Measurements from ENCODE around the gene SOX10. TPM values are rescaled to one million over a fixed set of nuclear protein-coding genes. Genes with fewer than 3 reads are reported as not detected.

SOX10 gene
- total RNA-seq, 1 donor from 2014 or later: 4.2 TPM

DNA sequence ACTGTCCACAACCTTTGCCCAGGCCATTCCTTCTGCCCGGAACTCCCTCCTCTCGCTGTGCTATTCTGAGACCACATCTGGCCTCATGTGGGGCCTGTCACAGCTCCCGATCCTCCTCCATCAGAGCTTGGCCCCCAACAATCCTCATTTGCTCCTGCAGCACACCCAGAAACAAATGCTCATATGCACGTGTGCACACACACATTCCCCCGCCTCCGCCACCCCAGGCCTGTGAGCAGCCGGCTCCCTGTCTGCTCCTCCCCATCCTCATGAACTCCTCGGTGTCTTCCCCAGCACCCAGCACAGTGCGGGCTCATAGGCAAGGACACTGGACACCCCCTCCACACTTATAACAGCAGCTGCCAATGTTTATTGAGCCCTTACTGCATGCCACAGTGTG lies 43.1 kb upstream of the SOX10 start:
- Histone ChIP-seq H3K27ac (ENCODE audit: low read depth, low read length) (no peak overlapping the region), H3K27me3 (ENCODE audit: control insufficient read depth in 3 of 3, insufficient read depth in 3 of 3, low read length in 3 of 3) (no peaks in the 10 kb centered on the region), H3K9ac (ENCODE audit: low read depth in 1 of 3, low read length in 3 of 3) (no peak overlapping the region), H3K9me3 (ENCODE audit: control insufficient read depth in 3 of 3, low read length in 3 of 3) (no peaks in the 10 kb centered on the region), H3K36me3 (ENCODE audit: control insufficient read depth in 3 of 3, insufficient read depth in 3 of 3, low read length in 3 of 3) (no peaks in the 10 kb centered on the region), H3K4me3 (ENCODE audit: low read length in 3 of 3) (no peak overlapping the region), H3K4me1 (ENCODE audit: control insufficient read depth in 3 of 3, insufficient read depth in 3 of 3, low read length in 3 of 3) (peaks cover 3 to 7% (median 5%) of the 10 kb centered on the region in 3 donors)

DNA sequence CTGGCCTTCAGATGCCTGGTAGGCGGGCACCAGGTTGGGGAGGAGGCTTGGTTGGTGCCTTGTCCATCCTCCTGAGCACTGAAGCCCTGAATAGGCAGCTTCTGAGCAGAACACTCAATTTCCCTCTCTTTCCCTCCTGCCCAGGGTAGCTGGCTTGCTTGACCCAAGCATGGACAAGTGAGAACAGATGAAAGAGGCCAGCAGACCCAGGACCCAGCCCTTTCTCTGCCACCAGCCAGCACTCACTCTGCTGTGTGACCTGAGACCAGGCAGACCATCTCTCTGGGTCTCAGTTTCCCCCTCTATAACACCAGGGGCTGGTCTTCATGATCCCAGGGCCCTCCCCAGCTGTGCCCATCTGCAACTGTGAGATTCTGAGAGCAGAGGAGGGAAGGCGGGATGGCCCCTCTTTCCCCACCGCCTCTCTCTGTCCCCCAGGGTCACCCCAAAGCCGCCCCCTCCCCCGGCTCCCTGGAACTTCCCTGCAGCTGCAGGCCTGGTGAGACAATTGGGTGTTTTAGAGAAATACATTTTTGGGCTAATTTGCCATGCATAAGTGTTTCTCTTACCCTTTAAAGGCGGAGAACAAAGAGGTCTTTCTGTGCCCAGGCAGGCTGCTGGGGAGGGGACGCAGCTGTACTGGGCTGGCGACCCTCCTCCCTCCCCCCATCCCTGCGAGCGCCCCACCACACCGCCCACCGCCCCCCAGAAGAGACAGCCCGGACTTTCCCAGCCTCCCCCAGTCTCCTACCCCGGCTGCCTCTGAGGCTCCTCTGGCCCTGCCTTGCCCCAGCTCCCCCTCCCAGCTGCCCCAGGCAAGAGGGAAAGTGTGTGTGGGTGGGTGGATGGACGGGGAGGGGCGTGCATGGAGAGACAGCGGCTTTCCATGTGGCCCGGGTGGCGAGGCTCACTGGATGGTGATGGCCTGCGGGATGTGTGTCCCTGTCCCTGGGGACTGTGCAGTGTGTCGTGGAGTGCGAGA lies 42.1 kb upstream of the SOX10 start:
- no peak overlapping the region for H3K9ac ChIP-seq (ENCODE audit: low read depth in 1 of 3, low read length in 3 of 3)
- peaks cover 3 to 7% (median 5%) of the 10 kb centered on the region in 3 donors for H3K4me1 ChIP-seq (ENCODE audit: control insufficient read depth in 3 of 3, insufficient read depth in 3 of 3, low read length in 3 of 3)
- H3K27ac ChIP-seq (ENCODE audit: low read depth, low read length): no peak overlapping the region
- H3K27me3 ChIP-seq (ENCODE audit: control insufficient read depth in 3 of 3, insufficient read depth in 3 of 3, low read length in 3 of 3): no peaks in the 10 kb centered on the region
- H3K9me3 ChIP-seq (ENCODE audit: control insufficient read depth in 3 of 3, low read length in 3 of 3): no peaks in the 10 kb centered on the region
- no peaks in the 10 kb centered on the region for H3K36me3 ChIP-seq (ENCODE audit: control insufficient read depth in 3 of 3, insufficient read depth in 3 of 3, low read length in 3 of 3)
- H3K4me3 ChIP-seq (ENCODE audit: low read length in 3 of 3): no peak overlapping the region

DNA sequence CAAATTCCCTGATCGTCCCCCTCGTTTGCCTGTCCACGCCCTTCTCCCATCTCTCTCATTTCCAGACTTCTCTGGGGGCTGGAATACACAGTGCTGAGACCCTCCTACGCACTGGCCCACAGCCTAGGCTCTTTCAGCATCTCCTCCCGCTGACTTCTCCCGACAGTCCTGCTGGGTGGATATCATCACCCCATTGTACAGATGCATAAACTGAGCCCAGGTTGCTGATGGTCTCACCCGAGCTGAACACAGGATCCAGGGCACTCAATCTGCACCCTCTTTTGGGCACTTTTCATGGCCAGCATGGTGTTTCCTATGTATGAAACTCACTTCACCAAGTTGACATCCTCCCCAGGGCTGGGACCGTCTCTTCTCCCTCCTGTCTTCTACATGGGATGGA lies 41.2 kb upstream of the SOX10 start:
- Histone ChIP-seq H3K27ac (ENCODE audit: low read depth, low read length) (no peak overlapping the region), H3K4me1 (ENCODE audit: control insufficient read depth in 3 of 3, insufficient read depth in 3 of 3, low read length in 3 of 3) (peaks cover 0 to 7% (median 4%) of the 10 kb centered on the region in 3 donors), H3K4me3 (ENCODE audit: low read length in 3 of 3) (no peak overlapping the region), H3K27me3 (ENCODE audit: control insufficient read depth in 3 of 3, insufficient read depth in 3 of 3, low read length in 3 of 3) (no peaks in the 10 kb centered on the region), H3K9ac (ENCODE audit: low read depth in 1 of 3, low read length in 3 of 3) (no peak overlapping the region), H3K36me3 (ENCODE audit: control insufficient read depth in 3 of 3, insufficient read depth in 3 of 3, low read length in 3 of 3) (no peaks in the 10 kb centered on the region), H3K9me3 (ENCODE audit: control insufficient read depth in 3 of 3, low read length in 3 of 3) (no peaks in the 10 kb centered on the region)

DNA sequence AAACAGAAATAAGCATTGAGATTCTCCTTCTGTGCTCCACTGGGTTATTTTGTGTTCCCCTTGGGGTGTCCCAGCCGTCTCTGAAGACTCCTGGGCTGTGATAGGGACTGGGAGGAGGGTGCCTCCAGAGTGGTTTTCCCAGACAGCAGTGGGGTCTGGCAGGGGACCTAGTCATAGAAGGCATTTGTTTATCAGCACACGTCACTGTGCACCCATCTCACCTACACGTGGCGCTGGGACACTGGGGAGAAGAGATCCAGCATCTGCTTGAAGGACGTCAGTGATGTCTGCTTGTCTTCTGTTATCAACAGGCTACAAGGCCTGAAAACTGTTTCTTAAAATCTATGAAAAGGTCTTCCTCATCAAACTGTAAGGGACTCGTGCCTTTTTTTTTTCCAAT lies 38.7 kb upstream of the SOX10 start:
- H3K4me1 ChIP-seq (ENCODE audit: control insufficient read depth in 3 of 3, insufficient read depth in 3 of 3, low read length in 3 of 3): peaks cover under 1 to 2% (median 1%) of the 10 kb centered on the region in 3 donors
- no peak overlapping the region for H3K9ac ChIP-seq (ENCODE audit: low read depth in 1 of 3, low read length in 3 of 3)
- H3K9me3 ChIP-seq (ENCODE audit: control insufficient read depth in 3 of 3, low read length in 3 of 3): no peaks in the 10 kb centered on the region
- H3K4me3 ChIP-seq (ENCODE audit: low read length in 3 of 3): no peak overlapping the region
- H3K27me3 ChIP-seq (ENCODE audit: control insufficient read depth in 3 of 3, insufficient read depth in 3 of 3, low read length in 3 of 3): no peaks in the 10 kb centered on the region
- no peaks in the 10 kb centered on the region for H3K36me3 ChIP-seq (ENCODE audit: control insufficient read depth in 3 of 3, insufficient read depth in 3 of 3, low read length in 3 of 3)
- no peak overlapping the region for H3K27ac ChIP-seq (ENCODE audit: low read depth, low read length)

DNA sequence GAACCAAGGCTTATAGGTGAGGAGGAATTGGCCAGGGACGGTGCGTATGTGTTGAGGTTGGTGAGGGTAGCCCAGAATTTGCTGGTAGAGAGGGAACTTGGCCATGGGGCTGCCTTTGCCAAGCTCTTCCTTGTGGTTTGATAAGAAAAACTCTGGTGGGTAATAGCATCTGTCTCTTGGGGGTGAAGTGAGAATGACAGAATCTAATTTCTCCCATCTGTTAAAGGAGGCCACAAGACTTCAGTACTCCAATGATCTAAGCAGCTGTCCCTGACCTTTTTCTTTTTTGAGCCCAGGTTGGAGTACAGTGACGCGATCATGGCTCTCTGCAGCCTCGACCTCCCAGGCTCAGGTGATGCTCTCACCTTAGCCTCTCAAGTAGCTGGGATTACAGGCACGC lies 36.9 kb upstream of the SOX10 start:
- Histone ChIP-seq H3K4me1 (ENCODE audit: control insufficient read depth in 3 of 3, insufficient read depth in 3 of 3, low read length in 3 of 3) (peaks cover 11 to 12% (median 11%) of the 10 kb centered on the region in 3 donors), H3K9me3 (ENCODE audit: control insufficient read depth in 3 of 3, low read length in 3 of 3) (no peaks in the 10 kb centered on the region), H3K36me3 (ENCODE audit: control insufficient read depth in 3 of 3, insufficient read depth in 3 of 3, low read length in 3 of 3) (no peaks in the 10 kb centered on the region), H3K27ac (ENCODE audit: low read depth, low read length) (no peak overlapping the region), H3K4me3 (ENCODE audit: low read length in 3 of 3) (no peak overlapping the region), H3K9ac (ENCODE audit: low read depth in 1 of 3, low read length in 3 of 3) (no peak overlapping the region), H3K27me3 (ENCODE audit: control insufficient read depth in 3 of 3, insufficient read depth in 3 of 3, low read length in 3 of 3) (no peaks in the 10 kb centered on the region)

DNA sequence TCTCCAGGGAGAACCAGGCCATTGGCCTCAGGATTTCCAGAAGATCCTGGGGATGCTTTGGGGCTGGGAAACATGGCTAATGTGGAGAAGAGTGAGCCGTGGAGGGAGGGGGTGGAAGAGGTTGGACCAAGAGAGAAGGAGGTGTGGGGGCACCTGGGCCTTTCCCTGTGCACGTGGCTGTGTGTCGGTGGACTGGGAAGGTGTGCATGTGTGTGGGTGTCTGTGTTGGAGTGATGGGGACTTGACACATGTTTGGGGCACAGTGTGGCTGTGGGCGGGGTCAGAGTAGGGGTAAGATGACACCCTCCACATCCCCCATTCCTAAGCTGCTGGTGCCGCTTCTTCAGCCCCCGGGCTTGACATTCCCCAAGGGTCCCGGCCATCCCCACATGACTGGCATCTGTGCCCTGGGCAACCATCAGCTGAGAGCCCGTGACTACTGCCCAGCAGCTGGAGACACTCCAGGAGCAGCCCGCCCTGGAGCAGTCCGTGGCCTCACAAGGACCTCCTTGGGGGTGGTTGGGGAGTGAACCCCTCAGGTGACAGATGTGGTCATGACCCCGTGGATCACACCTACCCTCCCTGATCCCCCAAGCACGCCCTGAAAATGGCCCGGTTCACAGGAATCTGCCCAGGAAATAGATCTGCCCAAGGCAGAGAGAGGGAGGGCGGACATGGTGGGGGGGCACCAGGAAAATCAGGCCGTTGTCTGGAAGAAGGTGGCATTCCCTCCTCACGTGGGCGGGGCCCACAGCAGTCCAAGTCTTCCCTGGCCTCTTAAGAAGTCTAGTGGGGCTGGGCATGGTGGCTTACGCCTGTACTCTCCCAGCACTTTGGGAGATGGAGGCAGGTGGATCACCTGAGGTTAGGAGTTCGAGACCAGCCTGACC lies 34.8 kb upstream of the SOX10 start:
- peaks cover 11 to 12% (median 11%) of the 10 kb centered on the region in 3 donors for H3K4me1 ChIP-seq (ENCODE audit: control insufficient read depth in 3 of 3, insufficient read depth in 3 of 3, low read length in 3 of 3)
- H3K9me3 ChIP-seq (ENCODE audit: control insufficient read depth in 3 of 3, low read length in 3 of 3): no peaks in the 10 kb centered on the region
- no peaks in the 10 kb centered on the region for H3K36me3 ChIP-seq (ENCODE audit: control insufficient read depth in 3 of 3, insufficient read depth in 3 of 3, low read length in 3 of 3)
- H3K9ac ChIP-seq (ENCODE audit: low read depth in 1 of 3, low read length in 3 of 3): peak overlapping the region in 1 of 3 donors; percentile 8
- H3K4me3 ChIP-seq (ENCODE audit: low read length in 3 of 3): no peak overlapping the region
- no peaks in the 10 kb centered on the region for H3K27me3 ChIP-seq (ENCODE audit: control insufficient read depth in 3 of 3, insufficient read depth in 3 of 3, low read length in 3 of 3)
- H3K27ac ChIP-seq (ENCODE audit: low read depth, low read length): no peak overlapping the region

DNA sequence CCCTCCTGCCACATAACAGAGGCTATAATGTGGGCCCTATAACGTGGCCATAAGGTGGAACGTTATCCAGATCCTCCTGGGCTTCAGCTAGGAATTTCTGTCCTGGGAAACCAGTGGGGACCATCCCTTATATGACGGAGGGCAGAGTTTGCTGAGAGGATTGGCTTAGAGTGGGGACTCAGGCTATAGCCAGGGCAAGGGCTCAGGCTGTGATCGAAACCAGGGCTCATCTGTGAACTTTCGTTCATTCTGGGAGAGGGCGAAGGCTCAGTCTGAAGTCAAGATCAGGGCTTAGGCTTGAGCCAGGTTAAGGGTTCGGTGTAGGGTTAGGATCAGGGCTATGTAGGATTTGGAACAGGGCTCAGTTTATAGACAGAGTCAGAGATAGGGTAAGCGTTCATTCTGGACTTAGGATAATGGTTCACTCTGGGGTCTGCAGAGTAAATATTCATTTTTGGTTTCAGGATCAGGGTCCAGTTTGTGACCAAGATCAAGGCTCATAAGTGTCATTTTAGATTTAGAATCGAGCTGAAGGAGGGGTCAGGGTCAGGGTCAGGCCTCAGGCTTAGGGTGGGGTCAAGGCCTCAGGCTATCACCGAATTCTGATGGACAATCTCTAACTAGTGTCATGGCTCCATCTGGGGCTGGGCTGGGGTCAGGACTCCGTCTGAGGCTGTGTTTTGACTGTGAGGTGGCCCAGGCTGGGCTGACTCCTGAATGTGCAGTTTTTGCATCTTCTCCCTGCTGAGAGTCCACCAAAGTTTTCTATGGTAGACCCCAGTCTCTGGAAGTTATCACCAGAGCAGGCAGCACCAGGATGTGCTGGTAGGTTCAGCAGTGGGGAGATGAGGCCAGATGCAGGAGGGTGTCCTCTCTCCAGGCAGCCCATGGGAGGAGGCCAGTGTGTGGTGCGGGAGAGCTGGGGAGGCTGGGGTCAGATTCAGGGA lies 33.9 kb upstream of the SOX10 start:
- Histone ChIP-seq H3K9ac (ENCODE audit: low read depth in 1 of 3, low read length in 3 of 3) (peak overlapping the region in 2 of 3 donors; percentile 8 to 30), H3K36me3 (ENCODE audit: control insufficient read depth in 3 of 3, insufficient read depth in 3 of 3, low read length in 3 of 3) (no peaks in the 10 kb centered on the region), H3K27me3 (ENCODE audit: control insufficient read depth in 3 of 3, insufficient read depth in 3 of 3, low read length in 3 of 3) (no peaks in the 10 kb centered on the region), H3K4me1 (ENCODE audit: control insufficient read depth in 3 of 3, insufficient read depth in 3 of 3, low read length in 3 of 3) (peaks cover 11 to 12% (median 11%) of the 10 kb centered on the region in 3 donors), H3K9me3 (ENCODE audit: control insufficient read depth in 3 of 3, low read length in 3 of 3) (no peaks in the 10 kb centered on the region), H3K27ac (ENCODE audit: low read depth, low read length) (no peak overlapping the region), H3K4me3 (ENCODE audit: low read length in 3 of 3) (no peak overlapping the region)

DNA sequence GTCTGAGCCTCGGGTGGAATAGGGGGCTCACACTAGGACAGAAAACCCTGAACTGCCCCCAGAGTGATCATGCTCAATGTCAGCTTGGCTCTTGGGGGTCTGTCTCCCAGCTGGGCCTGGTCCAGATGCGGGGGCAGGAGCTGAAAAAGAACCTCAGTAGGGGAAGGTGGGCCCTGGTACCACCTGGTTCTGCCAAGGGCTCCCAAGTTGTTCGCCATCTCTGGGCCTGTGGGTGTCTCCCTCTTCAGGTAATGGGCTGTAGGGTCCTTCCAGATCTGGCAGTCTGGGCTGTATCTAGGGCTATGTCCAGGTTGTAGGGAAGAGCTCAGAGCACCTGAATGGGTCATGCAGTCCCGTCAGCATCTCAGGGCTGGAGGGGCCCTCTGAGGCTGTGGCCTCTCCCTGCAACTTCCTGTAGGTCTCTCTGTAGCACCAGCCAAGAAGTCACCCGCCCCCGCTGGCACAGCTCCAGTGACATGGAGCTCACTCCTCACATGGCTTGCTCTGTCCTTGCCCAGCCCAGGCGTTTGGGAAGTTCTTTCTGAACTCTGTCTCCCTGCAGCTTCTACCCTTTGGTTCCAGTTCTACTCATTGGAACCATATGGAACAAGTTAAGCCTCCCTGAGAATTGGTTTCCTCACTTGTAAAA lies 33.0 kb upstream of the SOX10 start:
- Histone ChIP-seq H3K27me3 (ENCODE audit: control insufficient read depth in 3 of 3, insufficient read depth in 3 of 3, low read length in 3 of 3) (no peaks in the 10 kb centered on the region), H3K4me1 (ENCODE audit: control insufficient read depth in 3 of 3, insufficient read depth in 3 of 3, low read length in 3 of 3) (peaks cover 11 to 12% (median 11%) of the 10 kb centered on the region in 3 donors), H3K4me3 (ENCODE audit: low read length in 3 of 3) (no peak overlapping the region), H3K9ac (ENCODE audit: low read depth in 1 of 3, low read length in 3 of 3) (peak overlapping the region in 1 of 3 donors; percentile 30), H3K27ac (ENCODE audit: low read depth, low read length) (no peak overlapping the region), H3K9me3 (ENCODE audit: control insufficient read depth in 3 of 3, low read length in 3 of 3) (no peaks in the 10 kb centered on the region), H3K36me3 (ENCODE audit: control insufficient read depth in 3 of 3, insufficient read depth in 3 of 3, low read length in 3 of 3) (no peaks in the 10 kb centered on the region)

Measured in skeletal muscle tissue (tissue), 4 donors.